GM12878 (cell line): ENCODE measurements around the gene PDE9A. TPM values are rescaled to one million over a fixed set of nuclear protein-coding genes. Genes with fewer than 3 reads are reported as not detected.

ENCODE experiments used
- BACH1 ChIP-seq: fragments of 450-650 bp; IDR thresholded peaks from 2 replicates; pipeline ENCODE4 v1.6.1; 2017; ENCODE audit warnings: mild to moderate bottlenecking, borderline replicate concordance
- CBFB ChIP-seq: IDR thresholded peaks from 2 replicates; pipeline ENCODE4 v1.6.1; 2016; ENCODE audit warnings: antibody characterized with exemption, low read depth
- FOXK2 ChIP-seq: fragments of 450-650 bp; IDR thresholded peaks from 2 replicates; pipeline ENCODE4 v1.6.1; 2017; ENCODE audit warnings: mild to moderate bottlenecking, moderate library complexity
- HCFC1 ChIP-seq: fragments of 150-350 bp; IDR thresholded peaks from 2 replicates; pipeline ENCODE4 v1.6.1; 2014; ENCODE audit warnings: low read length
- IRF4 ChIP-seq: IDR thresholded peaks from 2 replicates; pipeline ENCODE4 v1.6.1; 2011; ENCODE audit warnings: low read depth, low read length
- NBN ChIP-seq: fragments of 450-650 bp; IDR thresholded peaks from 2 replicates; pipeline ENCODE4 v1.6.1; 2016
- NFIC ChIP-seq: IDR thresholded peaks from 2 replicates; pipeline ENCODE4 v1.6.1; 2012; ENCODE audit warnings: low read depth, mild to moderate bottlenecking, inconsistent platforms, low read length, moderate library complexity
- PAX8 ChIP-seq: fragments of 450-650 bp; IDR thresholded peaks from 2 replicates; pipeline ENCODE4 v1.6.1; 2017; ENCODE audit warnings: mild to moderate bottlenecking, moderate library complexity
- PML ChIP-seq: IDR thresholded peaks from 2 replicates; pipeline ENCODE4 v1.6.1; 2012; ENCODE audit warnings: low read length, inconsistent platforms
- RAD51 ChIP-seq: fragments of 450-650 bp; IDR thresholded peaks from 2 replicates; pipeline ENCODE4 v1.6.1; 2016; ENCODE audit warnings: moderate library complexity, mild to moderate bottlenecking, inconsistent platforms
- RFX5 ChIP-seq: IDR thresholded peaks from 2 replicates; pipeline ENCODE4 v1.6.1; 2011; ENCODE audit warnings: low read depth, low read length, improper control_type of control experiment
- SREBF2 ChIP-seq: IDR thresholded peaks from 2 replicates; pipeline ENCODE4 v1.6.1; 2012; ENCODE audit warnings: mild to moderate bottlenecking, low read length
- ZZZ3 ChIP-seq: IDR thresholded peaks from 2 replicates; pipeline ENCODE4 v1.6.1; 2011; ENCODE audit warnings: low read depth; ENCODE audit not compliant: control insufficient read depth, insufficient read length
- polyA plus RNA-seq, 11 experiments: library from polyadenylated mRNA; depleted of rRNA in 4 of 11; unstranded in 6 of 11; stranded (reverse) in 5 of 11; fragments of >200 nt; fragmentation: Nextera tagmentation in 4 of 11; fragmentation: Illumina TruSeq in 1 of 11; extraction: Ambion mirVana in 4 of 11; extraction: Trizol in 1 of 11; gene quantifications; 1 replicate in 1 of 11; 2 replicates in 10 of 11; pipeline versions ENCODE4 v1.2.1 to v1.2.3, GENCODE V29; 2011 to 2016; ENCODE audit warnings: inconsistent platforms in 2 of 11, missing spikeins in 2 of 11, low read depth in 1 of 11
- total RNA-seq, 4 experiments: library from RNA; depleted of rRNA in 3 of 4; stranded (reverse); fragments of >200 nt in 3 of 4; fragmentation: Illumina TruSeq in 1 of 4; extraction: Trizol in 1 of 4; gene quantifications; 2 replicates each; pipeline versions ENCODE4 v1.2.1 to v1.2.3, GENCODE V29; 2013 to 2021
- TF ChIP-seq, protein P1 (sequence below): fragments of 450-650 bp; IDR thresholded peaks from 2 replicates; pipeline ENCODE4 v1.6.1; 2017; ENCODE audit warnings: low read depth, mild to moderate bottlenecking, moderate library complexity
- TF ChIP-seq, protein P2 (sequence below), 3 experiments: IDR thresholded peaks in 2 of 3; conservative IDR thresholded peaks in 1 of 3; 2 replicates each; pipeline ENCODE4 v1.5.1; 2011; ENCODE audit warnings: low read depth in 3 of 3, low read length in 3 of 3, mild to moderate bottlenecking in 3 of 3, control low read depth in 2 of 3, moderate library complexity in 2 of 3, inconsistent platforms in 1 of 3, mixed read lengths in 1 of 3; ENCODE audit not compliant: control insufficient read depth in 2 of 3, insufficient read depth in 1 of 3; ENCODE audit errors: extremely low read depth in 1 of 3
- TF ChIP-seq, protein P3 (sequence below): fragments of 450-650 bp; IDR thresholded peaks from 2 replicates; pipeline ENCODE4 v1.6.1; 2017; ENCODE audit warnings: mild to moderate bottlenecking, moderate library complexity
- TF ChIP-seq, protein P4 (sequence below): fragments of 450-650 bp; IDR thresholded peaks from 2 replicates; pipeline ENCODE4 v1.6.1; 2017; ENCODE audit warnings: antibody characterized with exemption, mild to moderate bottlenecking, moderate library complexity
- TF ChIP-seq, protein P5 (sequence below): fragments of 450-650 bp; formaldehyde crosslinking; IDR thresholded peaks from 2 replicates; pipeline ENCODE4 v1.4.0; 2020; ENCODE audit warnings: mild to moderate bottlenecking, moderate library complexity

The PDE9A gene
- total and polyA plus RNA-seq, 10 of the 15 experiments (the other 5 are each of a cell fraction or from before 2014, with no cell fraction given) = 0.08 to 0.45 (median 0.20) TPM; not detected in 1

DNA sequence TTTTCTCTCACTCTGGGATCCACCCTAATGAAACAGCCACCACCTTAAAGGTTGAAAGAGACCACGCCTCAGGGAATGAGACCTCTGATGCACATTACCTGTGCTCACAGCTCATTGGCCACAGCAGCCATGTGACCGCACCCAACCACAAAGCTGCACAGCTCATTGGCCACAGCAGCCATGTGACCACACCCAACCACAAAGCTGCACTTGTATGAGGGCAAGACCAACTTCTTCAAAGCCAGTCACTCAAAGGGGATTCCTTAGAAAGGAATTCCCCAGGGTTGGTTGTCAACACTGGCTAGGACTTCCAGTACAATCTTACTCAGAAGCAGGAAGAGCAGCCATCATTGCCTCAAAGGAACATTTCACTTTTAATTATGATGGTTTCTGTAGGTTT is 43.6 kb upstream of the PDE9A start (continued):
- TF ChIP-seq, protein P1, sequence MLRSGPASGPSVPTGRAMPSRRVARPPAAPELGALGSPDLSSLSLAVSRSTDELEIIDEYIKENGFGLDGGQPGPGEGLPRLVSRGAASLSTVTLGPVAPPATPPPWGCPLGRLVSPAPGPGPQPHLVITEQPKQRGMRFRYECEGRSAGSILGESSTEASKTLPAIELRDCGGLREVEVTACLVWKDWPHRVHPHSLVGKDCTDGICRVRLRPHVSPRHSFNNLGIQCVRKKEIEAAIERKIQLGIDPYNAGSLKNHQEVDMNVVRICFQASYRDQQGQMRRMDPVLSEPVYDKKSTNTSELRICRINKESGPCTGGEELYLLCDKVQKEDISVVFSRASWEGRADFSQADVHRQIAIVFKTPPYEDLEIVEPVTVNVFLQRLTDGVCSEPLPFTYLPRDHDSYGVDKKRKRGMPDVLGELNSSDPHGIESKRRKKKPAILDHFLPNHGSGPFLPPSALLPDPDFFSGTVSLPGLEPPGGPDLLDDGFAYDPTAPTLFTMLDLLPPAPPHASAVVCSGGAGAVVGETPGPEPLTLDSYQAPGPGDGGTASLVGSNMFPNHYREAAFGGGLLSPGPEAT = peak; percentile 17; the same call in 1 of the 2 replicates
- TF ChIP-seq, protein P2, sequence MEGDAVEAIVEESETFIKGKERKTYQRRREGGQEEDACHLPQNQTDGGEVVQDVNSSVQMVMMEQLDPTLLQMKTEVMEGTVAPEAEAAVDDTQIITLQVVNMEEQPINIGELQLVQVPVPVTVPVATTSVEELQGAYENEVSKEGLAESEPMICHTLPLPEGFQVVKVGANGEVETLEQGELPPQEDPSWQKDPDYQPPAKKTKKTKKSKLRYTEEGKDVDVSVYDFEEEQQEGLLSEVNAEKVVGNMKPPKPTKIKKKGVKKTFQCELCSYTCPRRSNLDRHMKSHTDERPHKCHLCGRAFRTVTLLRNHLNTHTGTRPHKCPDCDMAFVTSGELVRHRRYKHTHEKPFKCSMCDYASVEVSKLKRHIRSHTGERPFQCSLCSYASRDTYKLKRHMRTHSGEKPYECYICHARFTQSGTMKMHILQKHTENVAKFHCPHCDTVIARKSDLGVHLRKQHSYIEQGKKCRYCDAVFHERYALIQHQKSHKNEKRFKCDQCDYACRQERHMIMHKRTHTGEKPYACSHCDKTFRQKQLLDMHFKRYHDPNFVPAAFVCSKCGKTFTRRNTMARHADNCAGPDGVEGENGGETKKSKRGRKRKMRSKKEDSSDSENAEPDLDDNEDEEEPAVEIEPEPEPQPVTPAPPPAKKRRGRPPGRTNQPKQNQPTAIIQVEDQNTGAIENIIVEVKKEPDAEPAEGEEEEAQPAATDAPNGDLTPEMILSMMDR (IDR thresholded peaks at IDR 0.05 in 2 of 3, conservative IDR thresholded peaks at IDR 0.05 in 1 of 3; ENCODE audit: control insufficient read depth in 2 of 3, extremely low read depth in 1 of 3, insufficient read depth in 1 of 3, low read depth in 3 of 3, low read length in 3 of 3) = no peak
- TF ChIP-seq RFX5 (no peak), SREBF2 (no peak), NBN (no peak), NFIC (peak; percentile 79), ZZZ3 (no peak), HCFC1 (no peak), BACH1 (no peak), CBFB (peak; percentile 92), IRF4 (no peak), FOXK2 (no peak), PML (no peak), RAD51 (peak; percentile 94), PAX8 (no peak)
- TF ChIP-seq, protein P3, sequence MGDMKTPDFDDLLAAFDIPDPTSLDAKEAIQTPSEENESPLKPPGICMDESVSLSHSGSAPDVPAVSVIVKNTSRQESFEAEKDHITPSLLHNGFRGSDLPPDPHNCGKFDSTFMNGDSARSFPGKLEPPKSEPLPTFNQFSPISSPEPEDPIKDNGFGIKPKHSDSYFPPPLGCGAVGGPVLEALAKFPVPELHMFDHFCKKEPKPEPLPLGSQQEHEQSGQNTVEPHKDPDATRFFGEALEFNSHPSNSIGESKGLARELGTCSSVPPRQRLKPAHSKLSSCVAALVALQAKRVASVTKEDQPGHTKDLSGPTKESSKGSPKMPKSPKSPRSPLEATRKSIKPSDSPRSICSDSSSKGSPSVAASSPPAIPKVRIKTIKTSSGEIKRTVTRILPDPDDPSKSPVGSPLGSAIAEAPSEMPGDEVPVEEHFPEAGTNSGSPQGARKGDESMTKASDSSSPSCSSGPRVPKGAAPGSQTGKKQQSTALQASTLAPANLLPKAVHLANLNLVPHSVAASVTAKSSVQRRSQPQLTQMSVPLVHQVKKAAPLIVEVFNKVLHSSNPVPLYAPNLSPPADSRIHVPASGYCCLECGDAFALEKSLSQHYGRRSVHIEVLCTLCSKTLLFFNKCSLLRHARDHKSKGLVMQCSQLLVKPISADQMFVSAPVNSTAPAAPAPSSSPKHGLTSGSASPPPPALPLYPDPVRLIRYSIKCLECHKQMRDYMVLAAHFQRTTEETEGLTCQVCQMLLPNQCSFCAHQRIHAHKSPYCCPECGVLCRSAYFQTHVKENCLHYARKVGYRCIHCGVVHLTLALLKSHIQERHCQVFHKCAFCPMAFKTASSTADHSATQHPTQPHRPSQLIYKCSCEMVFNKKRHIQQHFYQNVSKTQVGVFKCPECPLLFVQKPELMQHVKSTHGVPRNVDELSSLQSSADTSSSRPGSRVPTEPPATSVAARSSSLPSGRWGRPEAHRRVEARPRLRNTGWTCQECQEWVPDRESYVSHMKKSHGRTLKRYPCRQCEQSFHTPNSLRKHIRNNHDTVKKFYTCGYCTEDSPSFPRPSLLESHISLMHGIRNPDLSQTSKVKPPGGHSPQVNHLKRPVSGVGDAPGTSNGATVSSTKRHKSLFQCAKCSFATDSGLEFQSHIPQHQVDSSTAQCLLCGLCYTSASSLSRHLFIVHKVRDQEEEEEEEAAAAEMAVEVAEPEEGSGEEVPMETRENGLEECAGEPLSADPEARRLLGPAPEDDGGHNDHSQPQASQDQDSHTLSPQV = no peak
- TF ChIP-seq, protein P4, sequence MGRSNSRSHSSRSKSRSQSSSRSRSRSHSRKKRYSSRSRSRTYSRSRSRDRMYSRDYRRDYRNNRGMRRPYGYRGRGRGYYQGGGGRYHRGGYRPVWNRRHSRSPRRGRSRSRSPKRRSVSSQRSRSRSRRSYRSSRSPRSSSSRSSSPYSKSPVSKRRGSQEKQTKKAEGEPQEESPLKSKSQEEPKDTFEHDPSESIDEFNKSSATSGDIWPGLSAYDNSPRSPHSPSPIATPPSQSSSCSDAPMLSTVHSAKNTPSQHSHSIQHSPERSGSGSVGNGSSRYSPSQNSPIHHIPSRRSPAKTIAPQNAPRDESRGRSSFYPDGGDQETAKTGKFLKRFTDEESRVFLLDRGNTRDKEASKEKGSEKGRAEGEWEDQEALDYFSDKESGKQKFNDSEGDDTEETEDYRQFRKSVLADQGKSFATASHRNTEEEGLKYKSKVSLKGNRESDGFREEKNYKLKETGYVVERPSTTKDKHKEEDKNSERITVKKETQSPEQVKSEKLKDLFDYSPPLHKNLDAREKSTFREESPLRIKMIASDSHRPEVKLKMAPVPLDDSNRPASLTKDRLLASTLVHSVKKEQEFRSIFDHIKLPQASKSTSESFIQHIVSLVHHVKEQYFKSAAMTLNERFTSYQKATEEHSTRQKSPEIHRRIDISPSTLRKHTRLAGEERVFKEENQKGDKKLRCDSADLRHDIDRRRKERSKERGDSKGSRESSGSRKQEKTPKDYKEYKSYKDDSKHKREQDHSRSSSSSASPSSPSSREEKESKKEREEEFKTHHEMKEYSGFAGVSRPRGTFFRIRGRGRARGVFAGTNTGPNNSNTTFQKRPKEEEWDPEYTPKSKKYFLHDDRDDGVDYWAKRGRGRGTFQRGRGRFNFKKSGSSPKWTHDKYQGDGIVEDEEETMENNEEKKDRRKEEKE = no peak
- TF ChIP-seq, protein P5, sequence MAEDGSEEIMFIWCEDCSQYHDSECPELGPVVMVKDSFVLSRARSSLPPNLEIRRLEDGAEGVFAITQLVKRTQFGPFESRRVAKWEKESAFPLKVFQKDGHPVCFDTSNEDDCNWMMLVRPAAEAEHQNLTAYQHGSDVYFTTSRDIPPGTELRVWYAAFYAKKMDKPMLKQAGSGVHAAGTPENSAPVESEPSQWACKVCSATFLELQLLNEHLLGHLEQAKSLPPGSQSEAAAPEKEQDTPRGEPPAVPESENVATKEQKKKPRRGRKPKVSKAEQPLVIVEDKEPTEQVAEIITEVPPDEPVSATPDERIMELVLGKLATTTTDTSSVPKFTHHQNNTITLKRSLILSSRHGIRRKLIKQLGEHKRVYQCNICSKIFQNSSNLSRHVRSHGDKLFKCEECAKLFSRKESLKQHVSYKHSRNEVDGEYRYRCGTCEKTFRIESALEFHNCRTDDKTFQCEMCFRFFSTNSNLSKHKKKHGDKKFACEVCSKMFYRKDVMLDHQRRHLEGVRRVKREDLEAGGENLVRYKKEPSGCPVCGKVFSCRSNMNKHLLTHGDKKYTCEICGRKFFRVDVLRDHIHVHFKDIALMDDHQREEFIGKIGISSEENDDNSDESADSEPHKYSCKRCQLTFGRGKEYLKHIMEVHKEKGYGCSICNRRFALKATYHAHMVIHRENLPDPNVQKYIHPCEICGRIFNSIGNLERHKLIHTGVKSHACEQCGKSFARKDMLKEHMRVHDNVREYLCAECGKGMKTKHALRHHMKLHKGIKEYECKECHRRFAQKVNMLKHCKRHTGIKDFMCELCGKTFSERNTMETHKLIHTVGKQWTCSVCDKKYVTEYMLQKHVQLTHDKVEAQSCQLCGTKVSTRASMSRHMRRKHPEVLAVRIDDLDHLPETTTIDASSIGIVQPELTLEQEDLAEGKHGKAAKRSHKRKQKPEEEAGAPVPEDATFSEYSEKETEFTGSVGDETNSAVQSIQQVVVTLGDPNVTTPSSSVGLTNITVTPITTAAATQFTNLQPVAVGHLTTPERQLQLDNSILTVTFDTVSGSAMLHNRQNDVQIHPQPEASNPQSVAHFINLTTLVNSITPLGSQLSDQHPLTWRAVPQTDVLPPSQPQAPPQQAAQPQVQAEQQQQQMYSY = no peak
